GM12873 (cell line): Measurements from ENCODE around the gene PIM3.

ENCODE experiments used
- CTCF ChIP-seq: IDR thresholded peaks from 2 replicates; pipeline ENCODE4 v1.5.1; 2012; ENCODE audit warnings: low read depth, mild to moderate bottlenecking, moderate library complexity, low read length, control low read depth; ENCODE audit not compliant: insufficient read depth; ENCODE audit errors: missing control alignments

The PIM3 gene

GRCh38 chr22:49961601-49962011 is 1.0 kb downstream of the PIM3 start:
- TF ChIP-seq CTCF: no peak

- TF ChIP-seq CTCF: no peak
Measured at GRCh38 chr22:49962012-49962750, 1.6 kb downstream of the PIM3 start.

GRCh38 chr22:49962751-49963646 is 2.4 kb downstream of the PIM3 start:
- no peak for TF ChIP-seq CTCF

- no peak for TF ChIP-seq CTCF
Measured at GRCh38 chr22:49963647-49964026, 3.1 kb downstream of the PIM3 start.

- no peak for TF ChIP-seq CTCF
Measured at GRCh38 chr22:49964136-49965090, 3.8 kb downstream of the PIM3 start.

- TF ChIP-seq CTCF: no peak
Measured at GRCh38 chr22:49965091-49966040, 4.8 kb downstream of the PIM3 start.
